Measurements from ENCODE around the gene TNFSF8. TPM values are rescaled to one million over a fixed set of nuclear protein-coding genes. Genes with fewer than 3 reads are reported as not detected.

TNFSF8 gene
- total RNA-seq, 1 donor from 2014 or later, result not detected

- no peak for DNase-seq (ENCODE audit: low read depth, low spot score)
Observed at GRCh38 chr9:114936581-114936980, 6.2 kb upstream of the TNFSF8 start.

- no peak for DNase-seq (ENCODE audit: low read depth, low spot score)
Observed at GRCh38 chr9:114935119-114935518, 4.7 kb upstream of the TNFSF8 start.

- no peak for DNase-seq (ENCODE audit: low read depth, low spot score)
Observed at GRCh38 chr9:114932502-114932901, 2.1 kb upstream of the TNFSF8 start.

- no peak for DNase-seq (ENCODE audit: low read depth, low spot score)
Observed at GRCh38 chr9:114931407-114931806, 1.0 kb upstream of the TNFSF8 start.

GRCh38 chr9:114929201-114929600, 1.2 kb downstream of the TNFSF8 start:
- DNase-seq (ENCODE audit: low read depth, low spot score), result no peak

GRCh38 chr9:114928671-114929070, 1.7 kb downstream of the TNFSF8 start:
- DNase-seq (ENCODE audit: low read depth, low spot score), result no peak

- no peak for DNase-seq (ENCODE audit: low read depth, low spot score)
Observed at GRCh38 chr9:114928136-114928535, 2.3 kb downstream of the TNFSF8 start.

- no peak for DNase-seq (ENCODE audit: low read depth, low spot score)
Observed at GRCh38 chr9:114925672-114926071, 4.7 kb downstream of the TNFSF8 start.

- no peak for DNase-seq (ENCODE audit: low read depth, low spot score)
Observed at GRCh38 chr9:114925039-114925438, 5.4 kb downstream of the TNFSF8 start.

GRCh38 chr9:114924327-114924726, 6.1 kb downstream of the TNFSF8 start:
- DNase-seq (ENCODE audit: low read depth, low spot score), result no peak

- DNase-seq (ENCODE audit: low read depth, low spot score), result no peak
Observed at GRCh38 chr9:114923918-114924317, 6.5 kb downstream of the TNFSF8 start.

- no peak for DNase-seq (ENCODE audit: low read depth, low spot score)
Observed at GRCh38 chr9:114921171-114921570, 9.2 kb downstream of the TNFSF8 start.

- no peak for DNase-seq (ENCODE audit: low read depth, low spot score)
Observed at GRCh38 chr9:114919611-114920010, 10.8 kb downstream of the TNFSF8 start.

GRCh38 chr9:114916481-114916880, 13.9 kb downstream of the TNFSF8 start:
- no peak for DNase-seq (ENCODE audit: low read depth, low spot score)

- DNase-seq (ENCODE audit: low read depth, low spot score), result no peak
Observed at GRCh38 chr9:114914139-114914538, 16.3 kb downstream of the TNFSF8 start.

GRCh38 chr9:114913656-114914055, 16.7 kb downstream of the TNFSF8 start:
- no peak for DNase-seq (ENCODE audit: low read depth, low spot score)

GRCh38 chr9:114913217-114913616, 17.2 kb downstream of the TNFSF8 start:
- no peak for DNase-seq (ENCODE audit: low read depth, low spot score)

- no peak for DNase-seq (ENCODE audit: low read depth, low spot score)
Observed at GRCh38 chr9:114911167-114911821, 19.1 kb downstream of the TNFSF8 start.

GRCh38 chr9:114910541-114910940, 19.9 kb downstream of the TNFSF8 start:
- no peak for DNase-seq (ENCODE audit: low read depth, low spot score)

- DNase-seq (ENCODE audit: low read depth, low spot score), result no peak
Observed at GRCh38 chr9:114909661-114910060, 20.7 kb downstream of the TNFSF8 start.

GRCh38 chr9:114908805-114909448, 21.5 kb downstream of the TNFSF8 start:
- DNase-seq (ENCODE audit: low read depth, low spot score), result no peak

GRCh38 chr9:114908104-114908622, 22.2 kb downstream of the TNFSF8 start:
- no peak for DNase-seq (ENCODE audit: low read depth, low spot score)

Measured in pulmonary artery endothelial cell (primary cell).